HG02759 (cell line): ENCODE results near the gene RAB3D.
A peak's percentile ranks its signal among the peaks of the same experiment; 100 is the strongest.
"Not testable (repeated sequence)": the region's sequence is repeated elsewhere in the genome, so short reads cannot be mapped to it uniquely, and the experiment has no call there.

Experiments
- ATAC-seq: cut with Tn5 transposase; IDR thresholded peaks from one replicate; pipeline ENCODE4 v1.9.1; 2021; ENCODE audit warnings: mild to moderate bottlenecking, moderate library complexity; ENCODE audit not compliant: unreplicated experiment

RAB3D gene

DNA sequence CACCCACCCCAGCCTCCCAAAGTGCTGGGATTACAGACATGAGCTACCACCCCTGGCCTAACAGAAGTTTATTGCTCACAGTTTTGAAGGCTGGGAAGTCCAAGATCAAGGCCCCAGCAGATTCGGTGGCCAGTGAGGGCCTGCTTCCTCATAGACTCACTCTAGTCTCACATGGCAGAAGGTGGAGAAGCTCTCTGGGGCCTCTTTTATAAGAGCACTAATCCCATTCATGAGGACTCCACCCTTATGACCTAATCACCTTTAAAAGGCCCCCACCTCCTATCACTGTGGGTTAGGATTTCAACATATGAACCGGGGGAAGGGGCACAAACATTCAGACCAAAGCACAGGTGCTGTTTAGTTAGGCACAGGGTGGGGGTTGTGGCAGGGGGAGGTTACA, 28.1 kb upstream of the RAB3D start:
- ATAC-seq = no peak

GRCh38 chr19:11365557-11366117, 26.2 kb upstream of the RAB3D start:
- ATAC-seq = no peak

GRCh38 chr19:11364935-11365334, 25.5 kb upstream of the RAB3D start:
- ATAC-seq = no peak

DNA sequence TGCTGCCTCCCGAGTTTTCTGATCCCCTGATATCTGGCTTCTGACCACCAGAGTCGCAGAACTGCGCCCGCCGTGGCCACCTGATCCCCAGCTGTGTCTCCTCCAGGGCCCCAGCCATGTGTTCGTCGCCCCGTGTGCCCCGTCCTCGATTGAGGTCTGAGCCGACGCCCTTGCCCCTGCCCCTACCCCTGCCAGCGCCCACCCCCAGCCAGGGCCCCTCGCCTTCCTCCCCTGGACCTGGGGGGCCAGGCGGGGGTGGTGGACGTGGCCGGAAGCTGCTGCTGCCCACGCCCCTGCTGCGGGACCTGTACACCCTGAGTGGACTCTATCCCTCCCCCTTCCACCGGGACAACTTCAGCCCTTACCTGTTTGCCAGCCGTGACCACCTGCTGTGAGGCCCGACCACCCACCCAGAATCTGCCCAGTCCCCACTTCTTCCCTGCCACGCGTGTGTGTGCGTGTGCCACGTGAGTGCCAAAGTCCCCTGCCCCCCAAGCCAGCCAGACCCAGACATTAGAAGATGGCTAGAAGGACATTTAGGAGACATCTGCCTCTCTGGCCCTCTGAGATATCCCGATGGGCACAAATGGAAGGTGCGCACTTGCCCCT, 24.9 kb upstream of the RAB3D start:
- ATAC-seq = no peak

GRCh38 chr19:11363881-11364280, 24.4 kb upstream of the RAB3D start:
- ATAC-seq = no peak

DNA sequence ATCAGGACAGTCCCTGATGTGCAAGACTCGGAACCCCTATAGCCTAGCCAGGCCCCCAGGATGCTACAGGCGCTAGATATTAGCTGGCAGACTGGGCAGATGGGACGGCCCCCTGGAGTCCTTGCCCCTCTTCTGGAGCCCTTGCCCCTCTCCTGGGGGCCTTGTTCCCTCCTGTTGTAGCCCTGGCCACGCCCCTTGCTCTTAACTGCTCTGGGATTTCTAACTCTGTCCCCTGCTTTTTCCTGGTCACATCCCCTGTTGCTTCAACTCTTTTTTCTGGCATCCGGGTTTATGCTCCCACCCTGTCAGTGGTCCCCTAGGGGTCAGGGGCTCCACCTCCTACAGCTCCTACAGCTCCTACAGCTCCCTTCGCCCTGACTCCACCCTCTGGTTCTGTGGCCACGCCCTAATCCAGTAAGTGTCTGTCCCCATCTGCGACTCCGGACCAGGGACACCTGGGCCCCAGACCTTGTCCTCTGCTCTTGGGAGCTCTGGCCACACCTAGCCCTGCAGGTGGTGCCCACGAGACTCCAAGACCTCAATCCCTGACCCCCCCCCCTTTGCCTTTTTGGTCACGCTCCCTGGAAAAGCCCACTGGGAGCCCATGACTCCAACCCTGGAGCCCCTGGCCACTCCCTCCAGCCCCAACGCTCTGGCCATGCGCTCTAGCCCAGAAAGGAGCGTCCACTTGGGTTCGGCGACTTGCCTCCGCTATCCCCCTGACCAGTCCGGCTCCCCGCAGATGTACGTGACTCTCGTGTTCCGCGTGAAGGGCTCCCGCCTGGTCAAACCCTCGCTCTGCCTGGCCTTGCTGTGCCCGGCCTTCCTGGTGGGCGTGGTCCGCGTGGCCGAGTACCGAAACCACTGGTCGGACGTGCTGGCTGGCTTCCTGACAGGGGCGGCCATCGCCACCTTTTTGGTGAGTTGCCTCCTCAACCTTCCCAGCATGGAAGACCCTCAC, 22.6 kb upstream of the RAB3D start:
- no peak for ATAC-seq

DNA sequence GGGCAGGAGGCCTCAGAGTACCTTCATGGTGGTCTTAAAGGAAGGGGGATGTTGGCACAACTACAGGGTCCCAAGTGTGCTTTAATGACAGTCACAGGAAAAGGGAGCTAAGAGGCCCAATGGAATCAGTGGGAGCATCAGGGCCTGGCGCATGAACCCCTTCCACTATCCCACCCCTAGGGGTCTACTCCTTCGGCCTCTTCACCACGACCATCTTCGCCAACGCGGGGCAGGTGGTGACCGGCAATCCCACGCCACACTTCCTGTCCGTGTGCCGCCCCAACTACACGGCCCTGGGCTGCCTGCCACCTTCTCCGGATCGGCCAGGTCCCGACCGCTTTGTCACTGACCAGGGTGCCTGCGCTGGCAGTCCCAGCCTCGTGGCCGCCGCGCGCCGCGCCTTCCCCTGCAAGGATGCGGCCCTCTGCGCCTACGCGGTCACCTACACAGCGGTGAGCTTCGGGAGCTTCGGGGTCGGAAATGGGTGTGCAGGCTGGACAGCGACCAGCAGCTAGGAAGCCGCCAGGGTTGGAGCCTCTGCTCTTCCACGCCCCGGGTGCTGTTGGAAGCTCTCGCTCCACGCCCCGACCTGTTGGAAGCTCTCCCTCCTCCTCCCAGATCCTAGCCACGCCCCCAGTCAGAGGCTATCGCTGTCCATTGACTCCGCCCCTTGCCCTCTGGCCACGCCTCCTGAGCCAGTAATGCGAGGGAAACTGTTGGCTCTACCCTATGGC, 21.7 kb upstream of the RAB3D start:
- ATAC-seq = no peak

DNA sequence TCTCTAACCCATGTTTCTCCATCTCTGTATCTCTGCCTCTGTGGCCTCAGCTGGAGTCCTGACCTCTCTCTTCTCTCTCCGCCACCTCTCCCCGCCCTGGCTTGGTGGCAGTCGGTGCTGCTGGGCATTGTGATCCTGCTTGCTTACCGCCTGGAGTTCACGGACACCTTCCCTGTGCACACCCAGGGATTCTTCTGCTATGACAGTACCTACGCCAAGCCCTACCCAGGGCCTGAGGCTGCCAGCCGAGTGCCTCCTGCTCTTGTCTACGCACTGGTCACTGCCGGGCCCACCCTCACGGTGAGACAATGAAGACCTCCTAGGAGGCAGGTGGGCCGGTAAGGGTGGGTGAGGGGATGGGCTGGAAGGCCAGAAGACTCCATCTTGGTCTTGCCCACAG, 20.0 kb upstream of the RAB3D start:
- ATAC-seq = no peak

GRCh38 chr19:11356676-11357550, 17.5 kb upstream of the RAB3D start:
- no peak for ATAC-seq

DNA sequence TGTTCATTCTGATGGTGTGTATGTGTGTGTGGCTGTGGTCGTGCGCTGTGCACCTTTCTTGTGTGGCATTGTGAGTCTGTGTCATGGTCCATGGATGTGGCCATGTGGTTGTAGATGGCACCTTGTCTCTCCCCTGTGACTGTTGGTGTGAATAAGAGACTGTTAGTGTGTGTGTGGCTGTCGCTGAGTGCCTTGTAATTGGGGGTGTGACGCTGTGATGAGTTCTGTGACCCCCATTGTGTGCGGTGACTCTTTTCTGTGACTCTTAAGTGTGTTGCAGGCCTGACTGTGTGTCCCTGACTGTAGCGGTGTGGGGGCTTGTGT, 16.6 kb upstream of the RAB3D start:
- ATAC-seq = no peak

- peak; percentile 65 for ATAC-seq
Measured at GRCh38 chr19:11355160-11356073, 16.0 kb upstream of the RAB3D start, which contains the start of gene PLPPR2. Gene PLPPR2, plus strand, starts transcription at chr19:11355432. Its CDS starts 2,242 bp downstream, at chr19:11357674.

- not testable (repeated sequence) for ATAC-seq
Measured at GRCh38 chr19:11354102-11354501, 14.6 kb upstream of the RAB3D start.

DNA sequence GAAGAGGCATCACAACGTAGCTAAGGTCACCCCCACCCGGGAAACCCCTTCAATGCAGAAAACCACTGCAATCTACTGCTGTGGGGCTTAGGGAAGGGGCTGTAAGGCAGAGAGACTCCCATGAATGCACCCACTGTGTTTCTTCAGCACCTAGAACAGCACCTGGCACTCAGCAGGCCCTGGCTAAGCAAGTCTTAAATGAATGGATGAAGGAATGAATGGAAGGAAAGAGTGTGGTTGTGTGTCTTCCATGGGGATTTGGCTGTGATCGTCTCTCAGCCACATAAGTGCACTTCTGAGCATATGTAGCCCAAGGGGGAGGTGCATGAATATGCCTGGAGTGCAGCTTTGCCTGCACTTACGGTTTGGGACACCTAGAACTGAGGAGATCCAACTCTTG, 9.7 kb upstream of the RAB3D start:
- ATAC-seq = no peak

DNA sequence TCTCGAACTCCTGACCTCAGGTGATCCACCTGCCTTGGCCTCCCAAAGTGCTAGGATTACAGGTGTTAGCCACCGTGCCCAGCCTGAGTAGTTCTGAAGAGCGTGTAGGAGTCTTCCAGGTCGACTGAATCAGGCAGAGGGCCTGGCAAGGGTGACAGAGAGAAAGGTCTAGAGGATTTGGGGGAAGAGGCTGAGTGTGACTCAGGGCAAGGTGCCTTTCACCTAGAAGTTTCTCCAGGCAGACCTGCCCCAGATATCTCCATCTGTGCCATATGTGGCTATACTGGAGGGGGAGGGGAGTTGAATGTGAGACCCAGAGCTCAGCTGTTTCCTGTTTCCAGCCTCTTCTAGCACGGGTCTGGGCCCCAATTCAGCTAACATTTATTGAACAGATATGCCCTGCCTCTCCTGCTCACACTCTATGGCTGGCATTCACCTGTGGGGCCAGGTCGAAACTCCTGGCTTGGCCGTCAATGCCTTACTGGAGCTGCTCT, 8.1 kb upstream of the RAB3D start:
- no peak for ATAC-seq

DNA sequence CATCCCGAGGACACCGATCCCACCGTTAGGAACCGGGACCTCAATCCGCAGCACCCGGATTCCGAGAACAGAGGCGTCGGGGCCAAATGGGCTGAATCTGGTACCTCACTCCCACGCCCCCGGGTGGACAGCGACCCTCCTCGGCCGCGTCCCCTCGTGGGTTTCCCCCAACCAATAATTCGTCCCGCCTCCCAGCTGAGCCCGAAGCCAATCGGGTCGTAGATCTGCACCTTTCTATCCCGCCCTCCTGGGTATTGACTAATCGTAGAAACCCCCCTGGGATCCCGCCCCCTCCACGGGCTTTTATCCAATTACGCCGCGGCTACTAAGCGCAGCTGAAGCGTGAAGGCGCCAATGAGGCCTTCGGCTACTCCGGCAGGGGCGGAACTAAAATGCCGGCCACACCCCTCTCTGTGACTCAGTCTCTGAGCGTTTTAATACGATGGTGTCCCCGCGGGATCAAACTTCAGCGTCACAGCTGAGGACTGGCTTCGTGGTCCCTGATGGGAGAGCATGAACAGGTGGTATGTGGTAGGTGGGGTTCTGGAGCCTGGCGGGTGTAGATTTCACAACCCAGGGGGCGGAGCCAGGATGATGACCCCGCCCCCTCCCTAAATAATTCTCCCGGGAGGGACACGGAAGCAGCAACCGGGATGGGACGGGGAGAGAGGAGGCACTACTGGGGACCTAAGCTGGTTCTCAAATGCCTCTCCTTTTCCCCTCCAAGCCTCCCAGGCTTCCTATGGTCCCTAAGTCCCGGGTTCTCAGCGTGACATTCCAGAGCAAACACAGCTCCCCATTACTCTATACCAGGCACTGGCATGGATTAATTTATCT, 6.9 kb upstream of the RAB3D start, which contains the start of the genes CCDC159 and TMEM205:
TSS of gene CCDC159 (plus strand) at position 416 of the 837 bp plus-strand sequence. CDS start at position 504, 88 bp downstream.
TSS of gene TMEM205 (minus strand) at position 165 of the 837 bp plus-strand sequence. CDS start 649 bp downstream, outside the sequence.
- ATAC-seq = peak; percentile 92

DNA sequence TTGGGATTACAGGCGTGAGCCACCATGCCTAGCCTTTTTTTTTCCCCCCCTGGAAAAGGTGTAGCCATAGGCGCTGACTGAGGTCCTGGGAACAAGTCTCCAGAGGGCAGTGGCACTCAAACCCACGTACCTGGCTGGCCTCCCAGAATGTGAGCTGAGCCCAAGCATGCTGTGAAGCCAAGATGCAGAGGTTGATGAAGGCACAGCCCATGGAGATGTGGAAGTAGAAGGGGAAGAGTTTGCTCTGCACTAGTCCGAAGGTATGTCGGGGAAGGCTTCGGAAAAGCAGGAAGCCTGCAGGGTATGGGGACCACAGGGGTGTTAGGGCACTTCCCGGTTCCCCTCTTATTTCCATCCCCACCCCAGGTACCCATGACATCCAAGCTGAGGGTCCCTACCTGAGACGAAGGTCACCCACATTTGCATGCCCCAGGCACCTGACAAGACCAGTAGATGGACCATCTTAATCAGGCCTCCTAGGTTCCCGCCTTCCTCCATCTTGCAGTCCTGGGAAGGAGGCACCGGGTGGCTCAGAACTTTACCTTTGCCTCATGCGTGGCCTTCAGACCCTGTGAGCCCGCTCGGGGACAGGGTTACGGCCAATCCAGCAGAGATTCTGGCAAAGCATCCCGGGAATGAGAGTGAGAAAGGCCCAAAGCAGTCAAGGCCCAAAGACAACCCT, 5.8 kb upstream of the RAB3D start:
- no peak for ATAC-seq

DNA sequence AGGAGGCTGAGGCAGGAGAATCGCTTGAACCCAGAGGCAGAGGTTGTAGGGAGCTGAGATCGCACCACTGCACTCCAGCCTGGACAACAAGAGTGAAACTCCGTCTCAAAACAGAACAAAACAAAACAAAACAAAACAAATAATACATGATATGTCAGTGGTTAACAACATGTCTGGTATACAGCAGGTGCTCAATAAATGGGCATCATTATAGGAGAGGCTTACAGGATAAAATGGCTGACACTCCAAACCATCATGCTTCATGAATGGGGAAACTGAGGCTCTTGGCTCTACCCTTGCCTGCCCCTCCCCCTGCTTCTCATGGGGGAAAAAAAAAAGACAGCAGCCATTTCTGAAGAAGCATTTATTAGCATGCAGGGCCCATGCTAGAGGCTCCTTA, 3.0 kb upstream of the RAB3D start:
- ATAC-seq = no peak
